GM23338 (cell line): ENCODE results near the gene USH2A. TPM values are rescaled to one million over a fixed set of nuclear protein-coding genes. Genes with fewer than 3 reads are reported as not detected.

ENCODE experiments used
- ATAC-seq: fragments of 200-7000 bp; cut with Tn5 transposase; 3 replicates; pipeline ENCODE4 v1.9.1; 2020
- DNase-seq: peaks from one replicate; pipeline ENCODE4 v3.0.0-alpha.2; 2015; ENCODE audit warnings: low spot score
- H2AFZ ChIP-seq: fragments of 200-600 bp; sonication (generic); 2 replicates; pipeline ENCODE4 v1.8.0; 2016; ENCODE audit warnings: antibody characterized with exemption, mild to moderate bottlenecking, moderate library complexity
- H3F3A ChIP-seq: fragments of 200-600 bp; sonication (generic); replicated peaks from 2 replicates; pipeline ENCODE4 v1.8.0; 2017; ENCODE audit warnings: antibody characterized with exemption, mixed run types, low read depth
- H3K27ac ChIP-seq: fragments of 200-600 bp; sonication (generic); 2 replicates; pipeline ENCODE4 v1.6.1; 2016; ENCODE audit warnings: low read depth
- H3K27me3 ChIP-seq: fragments of 200-600 bp; sonication (generic); 2 replicates; pipeline ENCODE4 v1.8.0; 2016; ENCODE audit warnings: mild to moderate bottlenecking, mixed run types, moderate library complexity; ENCODE audit not compliant: insufficient read depth
- H3K36me3 ChIP-seq: fragments of 200-600 bp; sonication (generic); 2 replicates; pipeline ENCODE4 v1.8.0; 2016; ENCODE audit warnings: mild to moderate bottlenecking; ENCODE audit not compliant: insufficient read depth
- H3K4me1 ChIP-seq: fragments of 200-600 bp; sonication (generic); 2 replicates; pipeline ENCODE4 v1.8.0; 2016; ENCODE audit warnings: mild to moderate bottlenecking, moderate library complexity; ENCODE audit not compliant: insufficient read depth
- H3K4me2 ChIP-seq: fragments of 200-600 bp; sonication (generic); 2 replicates; pipeline ENCODE4 v1.7.1; 2017; ENCODE audit warnings: mixed run types
- H3K4me3 ChIP-seq: fragments of 200-600 bp; sonication (generic); 2 replicates; pipeline ENCODE4 v1.6.1; 2016; ENCODE audit warnings: mixed run types
- H3K79me2 ChIP-seq: fragments of 200-600 bp; sonication (generic); replicated peaks from 2 replicates; pipeline ENCODE4 v1.8.0; 2017; ENCODE audit warnings: mild to moderate bottlenecking; ENCODE audit not compliant: insufficient read depth
- H3K9me2 ChIP-seq: fragments of 200-600 bp; sonication (generic); 2 replicates; pipeline ENCODE4 v1.8.0; 2017; ENCODE audit not compliant: insufficient read depth
- H4K20me1 ChIP-seq: fragments of 200-600 bp; sonication (generic); replicated peaks from 2 replicates; pipeline ENCODE4 v1.8.0; 2017; ENCODE audit warnings: mild to moderate bottlenecking; ENCODE audit not compliant: insufficient read depth
- H3K27ac Mint-ChIP-seq: 2 replicates; pipeline ENCODE4 v1.8.0; 2020; ENCODE audit warnings: inconsistent platforms, mild to moderate bottlenecking, moderate library complexity, mixed read lengths
- H3K27me3 Mint-ChIP-seq: 3 replicates; pipeline ENCODE4 v1.8.0; 2022; ENCODE audit warnings: low read depth, mild to moderate bottlenecking, moderate library complexity, mixed read lengths, inconsistent platforms; ENCODE audit not compliant: insufficient read depth, poor library complexity
- H3K36me3 Mint-ChIP-seq: 3 replicates; pipeline ENCODE4 v1.8.0; 2021; ENCODE audit warnings: low read depth, mild to moderate bottlenecking, inconsistent platforms, moderate library complexity, mixed read lengths
- H3K4me1 Mint-ChIP-seq: 3 replicates; pipeline ENCODE4 v1.8.0; 2020; ENCODE audit warnings: mild to moderate bottlenecking, inconsistent platforms, mixed read lengths
- H3K4me3 Mint-ChIP-seq: 3 replicates; pipeline ENCODE4 v1.8.0; 2021; ENCODE audit warnings: moderate library complexity, mild to moderate bottlenecking, inconsistent platforms, mixed read lengths
- H3K9me3 Mint-ChIP-seq: 3 replicates; pipeline ENCODE4 v1.8.0; 2020; ENCODE audit warnings: moderate library complexity, mild to moderate bottlenecking, inconsistent platforms, mixed read lengths
- CREB1 ChIP-seq: fragments of 250-450 bp; sonication (Bioruptor Pico); IDR thresholded peaks from 2 replicates; pipeline ENCODE4 v1.5.0; 2020; ENCODE audit warnings: low read depth, mild to moderate bottlenecking, moderate library complexity
- CTCF ChIP-seq, 2 experiments: fragments of 200-600 bp in 1 of 2; sonication (generic) in 1 of 2; conservative IDR thresholded peaks; 2 replicates each; pipeline versions ENCODE4 v1.5.1 to v1.6.1; 2016 to 2017; ENCODE audit warnings: antibody characterized with exemption in 2 of 2, low read depth in 2 of 2, mild to moderate bottlenecking in 2 of 2, moderate library complexity in 1 of 2
- ETS1 ChIP-seq: IDR thresholded peaks from 2 replicates; pipeline ENCODE4 v1.6.1; 2016; ENCODE audit warnings: antibody characterized with exemption
- EZH2 ChIP-seq: fragments of 200-600 bp; sonication (generic); IDR thresholded peaks from one replicate; pipeline ENCODE4 v1.8.0; 2017; ENCODE audit warnings: antibody characterized with exemption, mild to moderate bottlenecking, low read depth; ENCODE audit not compliant: unreplicated experiment
- EZH2phosphoT487 ChIP-seq: fragments of 200-600 bp; sonication (generic); IDR thresholded peaks from one replicate; pipeline ENCODE4 v1.8.1; 2018; ENCODE audit warnings: antibody characterized with exemption; ENCODE audit not compliant: unreplicated experiment
- JUNB ChIP-seq: IDR thresholded peaks from one replicate; pipeline ENCODE4 v1.6.1; 2016; ENCODE audit warnings: antibody characterized with exemption; ENCODE audit not compliant: unreplicated experiment
- NANOG ChIP-seq: IDR thresholded peaks from 2 replicates; pipeline ENCODE4 v1.6.1; 2016; ENCODE audit warnings: antibody characterized with exemption, borderline replicate concordance
- POLR2AphosphoS5 ChIP-seq: IDR thresholded peaks from 2 replicates; pipeline ENCODE4 v1.6.1; 2016; ENCODE audit warnings: antibody characterized with exemption, low read depth
- REST ChIP-seq: IDR thresholded peaks from one replicate; pipeline ENCODE4 v1.6.1; 2018; ENCODE audit warnings: antibody characterized with exemption; ENCODE audit not compliant: unreplicated experiment
- STAT1 ChIP-seq: IDR thresholded peaks from one replicate; pipeline ENCODE4 v1.6.1; 2016; ENCODE audit warnings: antibody characterized with exemption; ENCODE audit not compliant: unreplicated experiment
- ZNF114 ChIP-seq: fragments of 250-450 bp; sonication (Bioruptor Pico); IDR thresholded peaks from 2 replicates; pipeline ENCODE4 v1.5.0; 2020; ENCODE audit warnings: mild to moderate bottlenecking, moderate library complexity
- ZNF331 ChIP-seq: fragments of 250-450 bp; sonication (Bioruptor Pico); IDR thresholded peaks from 2 replicates; pipeline ENCODE4 v1.5.0; 2020; ENCODE audit warnings: low read depth, mild to moderate bottlenecking, moderate library complexity
- ZNF462 ChIP-seq: fragments of 250-450 bp; sonication (Bioruptor Pico); IDR thresholded peaks from 2 replicates; pipeline ENCODE4 v1.5.0; 2020; ENCODE audit warnings: mild to moderate bottlenecking, moderate library complexity
- polyA plus RNA-seq: library from polyadenylated mRNA; unstranded; fragments of >200 nt; fragmentation: Nextera tagmentation; extraction: Ambion mirVana; gene quantifications from 2 replicates; pipeline ENCODE4 v1.2.1, GENCODE V29; 2016
- total RNA-seq: library from RNA; depleted of rRNA; stranded (reverse); fragments of >200 nt; shearing (Covaris generic); gene quantifications from 2 replicates; pipeline ENCODE4 v1.2.3, GENCODE V29; 2014

The USH2A gene
- total and polyA plus RNA-seq, 2 experiments from 2014 or later, result 0.03 TPM

- no peak overlapping the region for H3K4me2 ChIP-seq
Observed at GRCh38 chr1:216464489-216464888, 41.2 kb upstream of the USH2A start.

More at GRCh38 chr1:216464489-216464888, 41.2 kb upstream of the USH2A start:
- Histone ChIP-seq H3K36me3 (no peaks in the 10 kb centered on the region), H3K9me2 (no peaks in the 10 kb centered on the region), H3K27ac (no peak overlapping the region), H2AFZ (no peak overlapping the region), H3F3A (no peaks in the 10 kb centered on the region), H4K20me1 (no peaks in the 10 kb centered on the region), H3K4me3 (no peak overlapping the region), H3K79me2 (no peaks in the 10 kb centered on the region), H3K4me1 (no peaks in the 10 kb centered on the region; the same call in 1 of the 2 replicates), H3K27me3 (no peaks in the 10 kb centered on the region)
- H3K4me3 Mint-ChIP-seq, result no peak overlapping the region
- no peaks in the 10 kb centered on the region for H3K9me3 Mint-ChIP-seq
- H3K27ac Mint-ChIP-seq, result no peak overlapping the region
- no peaks in the 10 kb centered on the region for H3K36me3 Mint-ChIP-seq
- ATAC-seq, result no peak
- peaks cover 5% of the 10 kb centered on the region for H3K27me3 Mint-ChIP-seq
- DNase-seq, result no peak
- peaks cover 19% of the 10 kb centered on the region for H3K4me1 Mint-ChIP-seq
- no peak for TF ChIP-seq CREB1 (CRISPR knock-in tag)
- TF ChIP-seq EZH2, result no peak
- no peak for TF ChIP-seq EZH2phosphoT487
- no peak for TF ChIP-seq POLR2AphosphoS5
- no peak for TF ChIP-seq REST
- TF ChIP-seq ZNF114 (CRISPR knock-in tag), result no peak
- TF ChIP-seq JUNB, result no peak
- TF ChIP-seq CTCF (conservative IDR thresholded peaks at IDR 0.05; ENCODE audit: low read depth in 2 of 2), result no peak
- no peak for TF ChIP-seq ETS1
- TF ChIP-seq NANOG, result no peak
- TF ChIP-seq ZNF331 (CRISPR knock-in tag), result no peak
- no peak for TF ChIP-seq ZNF462 (CRISPR knock-in tag)
- no peak for TF ChIP-seq STAT1
